Measurements from ENCODE around the gene SPIRE1.

The SPIRE1 gene

GRCh38 chr18:12597760-12598159 is 60.1 kb downstream of the SPIRE1 start:
- no peak overlapping the region for H3K27ac ChIP-seq
- H3K9ac ChIP-seq: no peak overlapping the region
- H2AFZ ChIP-seq (ENCODE audit: low read depth): no peak overlapping the region
- H3K4me2 ChIP-seq: no peak overlapping the region
- H3K79me2 ChIP-seq (ENCODE audit: insufficient read depth, low read depth): no peaks in the 10 kb centered on the region
- H4K20me1 ChIP-seq (ENCODE audit: insufficient read depth): no peaks in the 10 kb centered on the region
- H3K4me3 ChIP-seq (IDR thresholded peaks at IDR 0.05; ENCODE audit: insufficient read depth, low read depth, low read length): no peak overlapping the region
- peaks cover 12% of the 10 kb centered on the region for H3K4me1 ChIP-seq (ENCODE audit: low read depth, poor library complexity, severe bottlenecking)
- H3K36me3 ChIP-seq (ENCODE audit: insufficient read depth): no peaks in the 10 kb centered on the region
- TF ChIP-seq CTCF (conservative IDR thresholded peaks at IDR 0.05; ENCODE audit: low read depth, low read length): no peak
- no peaks in the 10 kb centered on the region for H3K27me3 ChIP-seq (ENCODE audit: insufficient read depth, low read depth)

GRCh38 chr18:12595571-12596255 is 62.2 kb downstream of the SPIRE1 start:
- H4K20me1 ChIP-seq (ENCODE audit: insufficient read depth): no peaks in the 10 kb centered on the region
- no peaks in the 10 kb centered on the region for H3K36me3 ChIP-seq (ENCODE audit: insufficient read depth)
- no peak overlapping the region for H2AFZ ChIP-seq (ENCODE audit: low read depth)
- no peak overlapping the region for H3K27ac ChIP-seq
- H3K4me1 ChIP-seq (ENCODE audit: low read depth, poor library complexity, severe bottlenecking): no peaks in the 10 kb centered on the region
- H3K4me2 ChIP-seq: no peak overlapping the region
- no peak overlapping the region for H3K4me3 ChIP-seq (IDR thresholded peaks at IDR 0.05; ENCODE audit: insufficient read depth, low read depth, low read length)
- no peak for TF ChIP-seq CTCF (conservative IDR thresholded peaks at IDR 0.05; ENCODE audit: low read depth, low read length)
- no peak overlapping the region for H3K9ac ChIP-seq
- H3K79me2 ChIP-seq (ENCODE audit: insufficient read depth, low read depth): no peaks in the 10 kb centered on the region
- H3K27me3 ChIP-seq (ENCODE audit: insufficient read depth, low read depth): no peaks in the 10 kb centered on the region

GRCh38 chr18:12593866-12594265 is 64.0 kb downstream of the SPIRE1 start:
- Histone ChIP-seq H3K4me2 (no peak overlapping the region), H2AFZ (ENCODE audit: low read depth) (no peak overlapping the region), H3K9ac (no peak overlapping the region), H3K4me1 (ENCODE audit: low read depth, poor library complexity, severe bottlenecking) (no peaks in the 10 kb centered on the region), H3K36me3 (ENCODE audit: insufficient read depth) (no peaks in the 10 kb centered on the region), H3K27ac (no peak overlapping the region), H3K4me3 (IDR thresholded peaks at IDR 0.05; ENCODE audit: insufficient read depth, low read depth, low read length) (no peak overlapping the region), H3K27me3 (ENCODE audit: insufficient read depth, low read depth) (no peaks in the 10 kb centered on the region), H3K79me2 (ENCODE audit: insufficient read depth, low read depth) (no peaks in the 10 kb centered on the region), H4K20me1 (ENCODE audit: insufficient read depth) (no peaks in the 10 kb centered on the region)
- no peak for TF ChIP-seq CTCF (conservative IDR thresholded peaks at IDR 0.05; ENCODE audit: low read depth, low read length)

GRCh38 chr18:12592597-12593127 is 65.2 kb downstream of the SPIRE1 start:
- Histone ChIP-seq H3K9ac (no peak overlapping the region), H3K4me2 (no peak overlapping the region), H3K4me3 (IDR thresholded peaks at IDR 0.05; ENCODE audit: insufficient read depth, low read depth, low read length) (no peak overlapping the region), H3K79me2 (ENCODE audit: insufficient read depth, low read depth) (no peaks in the 10 kb centered on the region; the same call in 1 of the 2 replicates), H3K27ac (no peak overlapping the region), H3K36me3 (ENCODE audit: insufficient read depth) (no peaks in the 10 kb centered on the region), H3K27me3 (ENCODE audit: insufficient read depth, low read depth) (no peaks in the 10 kb centered on the region), H4K20me1 (ENCODE audit: insufficient read depth) (no peaks in the 10 kb centered on the region), H3K4me1 (ENCODE audit: low read depth, poor library complexity, severe bottlenecking) (no peaks in the 10 kb centered on the region), H2AFZ (ENCODE audit: low read depth) (no peak overlapping the region)
- TF ChIP-seq CTCF (conservative IDR thresholded peaks at IDR 0.05; ENCODE audit: low read depth, low read length): no peak

Data from KMS-11 (cell line).